SK-N-DZ (cell line): ENCODE results near the gene CFAP20.

ENCODE experiments used
- DNase-seq: peaks from one replicate; pipeline ENCODE4 v3.0.0-alpha.2; 2015; ENCODE audit warnings: low spot score

The CFAP20 gene

DNA sequence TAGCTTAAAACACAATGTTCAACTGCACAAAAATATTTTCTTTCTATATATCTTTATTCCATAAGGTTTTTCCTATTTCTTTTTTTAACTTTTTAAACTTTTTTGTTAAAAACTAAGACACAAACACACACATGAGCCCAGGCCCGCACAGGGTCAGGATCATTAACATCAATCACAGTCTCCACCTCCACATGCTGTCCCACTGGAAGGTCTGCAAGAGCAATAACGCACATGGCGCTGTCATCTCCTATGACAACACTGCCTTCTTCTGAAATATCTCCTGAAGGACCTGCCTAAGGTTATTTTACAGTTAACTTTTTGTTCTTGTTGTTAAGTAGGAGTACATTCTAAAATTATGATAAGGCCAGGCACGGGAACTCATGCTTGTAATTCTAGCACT lies 4.1 kb downstream of the CFAP20 start:
- DNase-seq, result no peak

DNA sequence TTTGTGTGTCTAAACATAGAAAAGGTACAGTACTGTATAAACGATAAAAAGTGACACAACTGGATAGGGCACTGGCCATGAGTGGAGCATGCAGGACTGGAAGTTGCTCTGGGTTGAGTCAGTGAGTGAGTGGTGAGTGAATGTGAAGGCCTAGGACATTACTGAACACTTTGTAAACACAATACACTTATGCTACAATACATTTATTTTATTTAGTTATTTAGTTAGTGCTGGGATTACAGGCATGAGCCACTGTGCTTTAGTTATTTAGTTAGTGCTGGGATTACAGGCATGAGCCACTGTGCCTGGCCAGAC lies 4.6 kb downstream of the CFAP20 start:
- no peak for DNase-seq

DNA sequence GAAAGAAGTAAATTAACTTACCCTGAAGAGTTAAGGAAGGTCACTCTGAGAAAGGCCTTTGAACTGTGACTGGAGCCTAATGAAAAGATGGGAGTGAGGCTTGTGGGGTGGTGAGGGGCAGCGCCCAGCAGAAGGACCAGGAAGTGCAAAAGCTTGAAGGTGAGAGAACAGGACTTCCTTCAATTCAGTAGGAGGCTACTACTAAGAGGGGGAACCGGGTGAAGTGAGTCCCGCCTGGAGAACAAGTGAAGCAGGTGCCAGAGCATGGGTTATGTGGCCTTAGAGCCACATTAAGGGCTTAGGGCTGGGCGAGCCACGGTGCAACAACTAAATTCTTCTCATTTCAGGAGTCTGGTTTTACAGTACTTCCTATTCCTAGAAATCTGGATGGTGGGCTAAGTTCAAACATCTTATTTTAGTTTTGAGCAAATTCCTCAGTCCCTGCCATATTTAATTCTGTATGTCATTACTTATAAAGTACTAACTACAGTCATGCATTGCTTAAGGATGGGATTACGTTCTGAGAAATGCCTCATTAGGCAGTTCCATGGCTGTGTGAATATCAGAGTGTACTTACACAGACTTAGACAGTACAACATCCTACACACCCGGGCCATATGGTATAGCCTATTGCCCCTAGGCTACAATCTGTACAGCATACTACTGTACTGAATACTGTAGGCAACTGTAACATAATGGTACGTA lies 5.1 kb downstream of the CFAP20 start:
- no peak for DNase-seq

DNA sequence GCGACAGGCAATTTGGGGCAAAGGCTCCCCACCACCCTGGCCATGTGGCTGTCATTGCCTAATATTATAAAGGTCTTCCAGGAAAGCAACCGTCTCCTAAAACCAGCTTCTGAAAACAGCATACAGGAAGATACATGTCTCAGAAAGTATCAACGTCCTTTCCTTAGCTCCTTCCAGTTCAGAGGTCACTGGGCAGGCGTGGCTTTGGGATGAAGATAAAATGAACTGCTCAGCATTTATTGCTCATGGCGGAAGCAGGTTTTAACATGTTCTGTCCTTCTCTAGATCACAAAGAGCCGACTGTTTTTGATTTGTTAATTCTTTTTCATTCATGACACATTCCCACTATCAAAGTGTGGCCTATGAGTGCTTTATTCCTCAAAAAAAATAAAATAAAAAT lies 8.0 kb downstream of the CFAP20 start:
- DNase-seq, result peak; percentile 48

GRCh38 chr16:58120234-58120633 lies 8.9 kb downstream of the CFAP20 start:
- no peak for DNase-seq

DNA sequence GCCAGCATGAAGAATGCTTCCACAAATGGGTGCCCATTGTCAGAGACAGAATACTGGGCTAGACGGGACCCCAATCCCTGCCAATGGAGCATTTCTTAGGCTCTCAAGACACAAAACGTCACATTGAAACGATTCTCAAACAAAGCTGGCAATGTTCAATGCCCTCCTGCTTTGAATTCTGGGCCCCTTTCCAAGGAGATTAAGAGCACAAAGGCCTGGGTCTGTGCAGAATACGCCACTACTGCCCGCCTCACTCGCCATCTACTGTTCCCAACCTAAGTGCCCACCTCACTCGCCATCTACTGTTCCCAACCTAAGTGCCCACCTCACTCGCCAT lies 9.7 kb downstream of the CFAP20 start:
- DNase-seq, result no peak

DNA sequence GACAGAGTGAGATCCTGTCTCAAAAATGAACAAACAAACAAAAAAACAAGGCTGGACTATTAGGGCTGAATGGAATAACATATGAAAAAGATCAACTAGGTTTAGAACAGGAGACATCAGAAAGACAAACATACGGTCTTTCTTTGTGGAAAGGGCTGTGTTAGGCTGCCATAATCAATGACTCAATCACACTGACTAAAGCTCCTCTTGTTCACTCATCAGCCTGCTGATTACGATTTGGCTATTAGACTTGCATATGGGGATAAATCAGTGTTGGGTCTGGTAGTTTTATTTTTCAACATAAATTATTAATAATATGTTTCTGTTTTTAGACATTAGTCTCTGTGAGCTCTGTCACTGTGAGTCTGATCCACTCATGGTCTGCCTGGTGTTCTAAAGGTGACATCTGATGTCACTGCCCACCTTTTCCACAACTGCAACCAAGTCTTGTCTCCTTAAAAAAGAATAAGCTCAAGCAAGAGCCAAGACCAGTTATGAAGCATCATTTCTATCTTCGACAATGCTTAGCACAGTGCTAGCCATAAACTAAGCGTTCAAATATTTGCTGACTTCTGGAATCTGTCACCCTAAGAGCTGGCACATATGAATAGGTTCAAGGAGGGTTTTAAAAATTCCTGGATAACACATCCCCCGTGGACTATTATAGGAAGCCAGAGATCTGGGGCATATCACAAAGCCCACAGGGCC lies 10.2 kb downstream of the CFAP20 start:
- no peak for DNase-seq

- no peak for DNase-seq
Measured at GRCh38 chr16:58116529-58116928, 12.7 kb downstream of the CFAP20 start.

DNA sequence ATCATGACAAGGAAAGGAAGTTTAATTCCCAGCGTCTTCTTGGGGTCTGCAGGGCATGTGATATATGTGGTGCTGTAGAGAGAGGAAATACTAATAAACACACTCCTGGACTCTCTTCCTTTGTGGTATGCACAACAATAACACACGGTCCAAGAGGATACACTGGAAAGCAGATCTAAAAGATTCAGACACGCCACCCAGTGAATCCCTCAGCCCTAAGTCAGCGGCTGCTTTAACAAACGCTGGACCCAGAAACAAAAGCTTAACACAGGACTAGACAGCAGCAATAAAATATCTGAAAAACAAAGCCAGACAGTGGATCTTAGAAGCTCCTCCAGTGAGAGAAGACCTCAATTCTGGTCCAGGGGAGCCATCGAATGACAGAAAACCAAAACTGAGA lies 13.1 kb downstream of the CFAP20 start:
- DNase-seq, result no peak

GRCh38 chr16:58114827-58115825 lies 14.1 kb downstream of the CFAP20 start:
- DNase-seq, result no peak

DNA sequence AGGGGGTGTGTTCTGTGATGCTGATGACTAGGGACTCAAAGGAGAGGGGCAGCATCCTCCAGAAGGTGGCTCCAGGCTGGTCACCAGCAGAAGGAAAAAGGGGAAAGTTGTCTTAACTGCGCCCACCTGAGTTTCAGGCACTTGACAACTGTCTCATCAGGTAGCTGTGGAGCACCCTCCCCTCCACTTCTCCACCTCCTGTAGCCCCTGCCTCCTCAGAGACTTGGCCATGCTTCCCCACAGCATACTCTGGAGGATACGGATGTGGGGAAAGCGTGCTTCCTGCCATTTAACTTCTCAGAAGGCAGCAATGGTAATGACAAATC lies 17.9 kb downstream of the CFAP20 start:
- no peak for DNase-seq

- DNase-seq, result peak; percentile 50
Measured at GRCh38 chr16:58110571-58111301, 18.4 kb downstream of the CFAP20 start.

DNA sequence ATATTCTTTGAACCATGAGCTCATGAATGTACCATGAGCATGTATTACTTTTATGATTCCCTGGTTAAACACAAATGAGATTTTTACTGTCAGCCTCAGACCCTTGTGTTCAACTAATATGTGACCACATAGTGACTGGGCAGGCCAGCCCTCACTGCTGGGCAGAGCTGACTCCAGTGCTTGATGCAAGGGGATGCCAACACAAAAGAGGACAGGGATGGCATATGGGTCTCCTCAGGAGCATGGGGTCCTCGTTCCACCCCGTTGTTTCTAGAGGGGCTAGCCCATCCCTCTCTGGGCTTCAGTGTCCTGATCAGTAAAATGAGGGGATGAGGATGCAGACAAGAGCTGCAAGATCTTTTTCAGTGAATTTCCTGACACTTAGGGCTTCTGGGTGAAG lies 19.3 kb downstream of the CFAP20 start:
- no peak for DNase-seq

DNA sequence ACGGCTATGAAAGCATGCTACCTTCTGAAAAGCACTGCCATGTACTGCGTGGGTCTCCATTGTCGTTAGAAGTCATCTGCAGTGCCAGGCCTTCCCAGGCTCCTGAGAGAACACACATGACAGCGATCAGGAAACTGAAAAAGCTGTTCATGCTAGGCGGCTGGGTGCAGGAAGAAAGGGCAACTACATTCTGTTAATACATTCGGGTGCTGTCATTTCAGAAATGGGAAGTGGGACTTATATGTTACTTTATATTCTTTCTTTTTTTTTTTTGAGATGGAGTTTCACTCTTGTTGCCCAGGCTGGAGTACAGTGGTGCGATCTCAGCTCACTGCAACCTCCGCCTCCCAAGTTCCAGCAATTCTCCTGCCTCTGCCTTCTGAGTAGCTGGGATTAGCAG lies 19.9 kb downstream of the CFAP20 start:
- no peak for DNase-seq

- DNase-seq, result no peak
Measured at GRCh38 chr16:58107709-58108108, 21.5 kb downstream of the CFAP20 start.

DNA sequence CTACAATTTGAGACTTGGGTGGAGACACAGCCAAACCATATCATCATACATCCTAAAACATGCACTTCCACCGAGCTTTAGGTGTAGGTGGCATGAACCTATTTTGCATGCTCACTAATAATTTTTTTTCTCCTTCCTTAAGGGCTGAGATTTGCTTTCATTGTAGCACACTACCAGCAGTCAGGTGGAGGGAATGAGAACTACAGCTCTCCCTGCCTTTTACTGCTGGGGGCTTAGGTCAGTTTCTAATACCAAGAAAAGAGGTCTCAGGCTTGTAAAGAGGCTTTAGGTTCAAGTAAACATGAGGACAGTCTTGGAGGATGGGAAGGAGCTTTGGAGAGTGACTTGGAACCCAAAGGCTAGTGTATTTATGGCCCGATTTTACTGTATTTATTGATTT lies 22.0 kb downstream of the CFAP20 start:
- no peak for DNase-seq

- no peak for DNase-seq
Measured at GRCh38 chr16:58105631-58106030, 23.6 kb downstream of the CFAP20 start.

- DNase-seq, result peak; percentile 60
Measured at GRCh38 chr16:58102665-58103392, 26.4 kb downstream of the CFAP20 start.

DNA sequence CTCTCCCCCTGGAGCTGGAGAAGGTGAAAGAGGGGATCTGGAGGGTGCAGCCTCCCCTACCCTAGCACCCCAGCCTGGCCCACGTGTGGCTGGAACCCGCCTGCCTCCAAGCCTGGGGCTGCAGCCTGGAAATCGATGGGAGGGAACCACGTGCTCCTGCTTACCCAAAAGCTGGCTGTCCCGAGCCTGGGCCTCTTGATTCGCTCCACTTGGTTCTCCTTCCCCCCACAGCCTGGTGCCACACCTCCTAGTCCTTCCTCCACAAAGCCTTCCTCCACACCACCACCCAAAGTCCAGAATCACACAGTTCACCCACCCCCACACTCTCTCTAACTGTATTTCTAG lies 29.3 kb downstream of the CFAP20 start:
- DNase-seq, result no peak

- no peak for DNase-seq
Measured at GRCh38 chr16:58099097-58099955, 29.9 kb downstream of the CFAP20 start.
